Astrocyte of the cerebellum (primary cell): ENCODE data around the gene PRCP.

Experiments
- DNase-seq: peaks from one replicate; pipeline ENCODE4 v3.0.0-alpha.2; 2011; ENCODE audit warnings: low read depth
- H3K4me3 ChIP-seq: 2 replicates; pipeline ENCODE4 v1.5.1; 2011; ENCODE audit warnings: mild to moderate bottlenecking, low read depth, low read length, moderate library complexity
- CTCF ChIP-seq: IDR thresholded peaks from 2 replicates; pipeline ENCODE4 v1.5.1; 2012; ENCODE audit warnings: low read length, low read depth, moderate library complexity, mild to moderate bottlenecking; ENCODE audit errors: missing control alignments
- in situ Hi-C: cut with HindIII; loops from 2 replicates; pipeline ENCODE4 v1.10.0; 2017; ENCODE audit warnings: low sequenced_read_pairs

The PRCP gene

DNA sequence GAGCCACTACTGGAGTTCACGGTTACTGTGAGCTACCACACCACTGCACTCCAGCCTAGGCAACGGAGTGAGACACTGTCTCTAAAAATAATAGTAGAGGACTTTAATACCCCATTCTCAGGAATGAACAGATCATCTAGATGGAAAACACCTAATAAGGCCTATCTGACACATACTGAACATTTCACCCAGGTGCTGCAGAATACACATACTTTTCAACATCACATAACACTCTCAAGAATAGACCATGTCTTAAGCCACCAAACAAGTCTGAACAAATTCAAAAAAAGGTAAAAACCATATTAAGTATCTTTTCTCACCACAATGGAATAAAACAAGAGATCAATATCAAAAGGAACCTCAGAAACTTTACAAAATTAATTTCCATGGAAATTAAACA, 39.2 kb upstream of the PRCP start:
- no peak for TF ChIP-seq CTCF
- in situ Hi-C loops, result no loop called here
- no peak for DNase-seq
- H3K4me3 ChIP-seq, result no peak overlapping the region

- H3K4me3 ChIP-seq, result no peak overlapping the region
- in situ Hi-C loops, result no loop called here
- DNase-seq, result no peak
- no peak for TF ChIP-seq CTCF
These were observed 37.3 kb upstream of the PRCP start for GRCh38 chr11:82937554-82937953.

DNA sequence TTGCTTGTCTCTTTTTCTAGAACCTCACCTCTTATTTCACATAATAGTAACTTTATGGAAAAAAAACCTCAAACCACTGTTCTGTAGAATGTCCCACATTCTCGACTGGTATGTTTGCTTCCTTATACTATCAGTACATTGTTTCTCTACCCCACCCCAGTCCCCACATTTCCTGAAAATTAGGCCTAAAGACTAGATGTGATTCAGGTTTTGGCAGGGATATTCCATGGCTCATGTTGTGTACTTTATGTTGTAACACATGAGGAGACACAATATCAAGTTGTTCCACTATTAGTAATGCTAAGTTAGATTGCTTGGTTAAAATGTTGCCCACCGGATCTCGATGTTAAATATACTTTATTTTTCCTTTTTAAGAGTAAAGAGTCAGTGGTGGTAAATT, 36.0 kb upstream of the PRCP start:
- no peak for TF ChIP-seq CTCF
- no peak overlapping the region for H3K4me3 ChIP-seq
- in situ Hi-C loops, result no loop called here
- no peak for DNase-seq

- no peak for TF ChIP-seq CTCF
- in situ Hi-C loops, result no loop called here
- no peak overlapping the region for H3K4me3 ChIP-seq
- DNase-seq, result no peak
These were observed 32.3 kb upstream of the PRCP start for GRCh38 chr11:82932564-82932963.

DNA sequence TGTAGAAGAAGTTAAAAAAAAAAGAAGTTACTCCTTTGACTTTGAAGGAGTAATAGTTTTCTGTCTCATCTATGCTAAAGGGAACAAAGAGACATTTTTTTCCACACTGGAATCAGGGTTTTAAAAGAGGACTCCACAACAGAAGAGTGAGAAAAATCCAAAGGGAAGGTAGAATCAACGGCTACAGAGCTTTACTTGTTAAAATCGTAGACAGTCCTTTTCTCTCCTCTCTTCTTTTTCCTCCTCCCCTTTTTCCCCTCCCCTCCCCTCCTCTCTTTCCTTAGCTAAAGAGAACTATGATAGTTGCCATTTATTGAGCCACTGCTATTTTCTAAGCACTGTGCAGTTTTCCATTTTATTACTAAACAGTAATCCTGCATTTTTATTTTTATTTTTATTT, 30.5 kb upstream of the PRCP start:
- no peak for DNase-seq
- in situ Hi-C loops, result no loop called here
- H3K4me3 ChIP-seq, result no peak overlapping the region
- TF ChIP-seq CTCF, result no peak

GRCh38 chr11:82930229-82930628, 30.0 kb upstream of the PRCP start:
- in situ Hi-C loops, result no loop called here
- no peak overlapping the region for H3K4me3 ChIP-seq
- no peak for TF ChIP-seq CTCF
- DNase-seq, result no peak

GRCh38 chr11:82929121-82929520, 28.9 kb upstream of the PRCP start:
- no peak for DNase-seq
- no peak for TF ChIP-seq CTCF
- in situ Hi-C loops, result no loop called here
- H3K4me3 ChIP-seq, result no peak overlapping the region
